ENCODE data around the gene PTGS1. TPM values are rescaled to one million over a fixed set of nuclear protein-coding genes. Genes with fewer than 3 reads are reported as not detected.

PTGS1 gene
- total RNA-seq, 1 donor from 2014 or later: 33.4 TPM

DNA sequence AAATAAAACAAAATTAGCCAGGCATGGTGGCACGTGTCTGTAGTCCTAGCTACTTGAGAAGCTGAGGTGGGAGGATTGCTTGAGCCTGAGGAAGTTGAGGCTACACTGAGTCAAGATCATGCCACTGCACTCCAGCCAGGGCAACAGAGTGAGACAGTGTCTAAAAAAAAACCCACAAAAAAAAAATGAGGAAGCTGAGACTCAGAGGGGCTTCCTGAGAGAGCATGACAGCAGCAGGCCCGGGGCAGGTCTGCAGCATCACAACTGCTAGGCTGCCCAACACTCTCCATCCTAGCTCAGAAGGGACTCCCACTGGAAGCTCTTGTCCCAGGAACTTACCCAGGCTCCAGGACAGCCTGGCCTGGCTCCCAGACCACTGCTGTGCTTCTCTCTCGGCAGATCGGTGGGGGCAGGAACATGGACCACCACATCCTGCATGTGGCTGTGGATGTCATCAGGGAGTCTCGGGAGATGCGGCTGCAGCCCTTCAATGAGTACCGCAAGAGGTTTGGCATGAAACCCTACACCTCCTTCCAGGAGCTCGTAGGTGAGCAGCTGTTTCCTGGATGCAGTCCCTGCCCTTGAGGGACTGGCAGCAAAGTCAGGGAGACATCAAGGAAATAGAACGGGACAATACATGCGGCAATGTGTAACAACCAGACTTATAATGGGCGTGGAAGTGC lies 19.1 kb downstream of the PTGS1 start:
- Mint-ChIP-seq H3K27me3 (ENCODE audit: unreplicated experiment) (peaks cover 1% of the 10 kb centered on the region), H3K9me3 (ENCODE audit: unreplicated experiment) (no peaks in the 10 kb centered on the region), H3K27ac (ENCODE audit: unreplicated experiment) (no peak overlapping the region), H3K36me3 (ENCODE audit: low read depth, unreplicated experiment) (peaks cover 3% of the 10 kb centered on the region), H3K4me1 (ENCODE audit: unreplicated experiment) (peaks cover 13% of the 10 kb centered on the region), H3K4me3 (ENCODE audit: unreplicated experiment) (no peak overlapping the region)
- no peak for TF ChIP-seq CTCF (IDR thresholded peaks at IDR 0.05; ENCODE audit: unreplicated experiment)
- peak; percentile 2 for DNase-seq (ENCODE audit: low spot score)

DNA sequence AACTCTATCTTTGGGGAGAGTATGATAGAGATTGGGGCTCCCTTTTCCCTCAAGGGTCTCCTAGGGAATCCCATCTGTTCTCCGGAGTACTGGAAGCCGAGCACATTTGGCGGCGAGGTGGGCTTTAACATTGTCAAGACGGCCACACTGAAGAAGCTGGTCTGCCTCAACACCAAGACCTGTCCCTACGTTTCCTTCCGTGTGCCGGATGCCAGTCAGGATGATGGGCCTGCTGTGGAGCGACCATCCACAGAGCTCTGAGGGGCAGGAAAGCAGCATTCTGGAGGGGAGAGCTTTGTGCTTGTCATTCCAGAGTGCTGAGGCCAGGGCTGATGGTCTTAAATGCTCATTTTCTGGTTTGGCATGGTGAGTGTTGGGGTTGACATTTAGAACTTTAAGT lies 21.5 kb downstream of the PTGS1 start:
- Mint-ChIP-seq H3K4me3 (ENCODE audit: unreplicated experiment) (no peak overlapping the region), H3K4me1 (ENCODE audit: unreplicated experiment) (peaks cover 12% of the 10 kb centered on the region), H3K36me3 (ENCODE audit: low read depth, unreplicated experiment) (peaks cover 3% of the 10 kb centered on the region), H3K27me3 (ENCODE audit: unreplicated experiment) (no peaks in the 10 kb centered on the region), H3K27ac (ENCODE audit: unreplicated experiment) (no peak overlapping the region), H3K9me3 (ENCODE audit: unreplicated experiment) (no peaks in the 10 kb centered on the region)
- peak; percentile 1 for DNase-seq (ENCODE audit: low spot score)
- TF ChIP-seq CTCF (IDR thresholded peaks at IDR 0.05; ENCODE audit: unreplicated experiment): no peak

- Mint-ChIP-seq H3K4me1 (ENCODE audit: unreplicated experiment) (peaks cover 8% of the 10 kb centered on the region), H3K9me3 (ENCODE audit: unreplicated experiment) (no peaks in the 10 kb centered on the region), H3K27ac (ENCODE audit: unreplicated experiment) (no peak overlapping the region), H3K36me3 (ENCODE audit: low read depth, unreplicated experiment) (peaks cover 3% of the 10 kb centered on the region), H3K4me3 (ENCODE audit: unreplicated experiment) (no peak overlapping the region), H3K27me3 (ENCODE audit: unreplicated experiment) (no peaks in the 10 kb centered on the region)
- DNase-seq (ENCODE audit: low spot score): no peak
- TF ChIP-seq CTCF (IDR thresholded peaks at IDR 0.05; ENCODE audit: unreplicated experiment): no peak
These were observed 21.9 kb downstream of the PTGS1 start for GRCh38 chr9:122392714-122393113.

GRCh38 chr9:122393284-122393983 lies 22.6 kb downstream of the PTGS1 start:
- Mint-ChIP-seq H3K9me3 (ENCODE audit: unreplicated experiment) (no peaks in the 10 kb centered on the region), H3K36me3 (ENCODE audit: low read depth, unreplicated experiment) (peaks cover 3% of the 10 kb centered on the region), H3K27me3 (ENCODE audit: unreplicated experiment) (no peaks in the 10 kb centered on the region), H3K27ac (ENCODE audit: unreplicated experiment) (no peak overlapping the region), H3K4me1 (ENCODE audit: unreplicated experiment) (peaks cover 5% of the 10 kb centered on the region), H3K4me3 (ENCODE audit: unreplicated experiment) (no peak overlapping the region)
- TF ChIP-seq CTCF (IDR thresholded peaks at IDR 0.05; ENCODE audit: unreplicated experiment): no peak
- DNase-seq (ENCODE audit: low spot score): peak; percentile 0

Measured in endothelial cell (in vitro differentiated cells).